ENCODE measurements around the gene RBP5. TPM values are rescaled to one million over a fixed set of nuclear protein-coding genes. Genes with fewer than 3 reads are reported as not detected.

Gene RBP5
- polyA plus RNA-seq, 4 donors: 18.4 to 55.4 (median 51.4) TPM

DNA sequence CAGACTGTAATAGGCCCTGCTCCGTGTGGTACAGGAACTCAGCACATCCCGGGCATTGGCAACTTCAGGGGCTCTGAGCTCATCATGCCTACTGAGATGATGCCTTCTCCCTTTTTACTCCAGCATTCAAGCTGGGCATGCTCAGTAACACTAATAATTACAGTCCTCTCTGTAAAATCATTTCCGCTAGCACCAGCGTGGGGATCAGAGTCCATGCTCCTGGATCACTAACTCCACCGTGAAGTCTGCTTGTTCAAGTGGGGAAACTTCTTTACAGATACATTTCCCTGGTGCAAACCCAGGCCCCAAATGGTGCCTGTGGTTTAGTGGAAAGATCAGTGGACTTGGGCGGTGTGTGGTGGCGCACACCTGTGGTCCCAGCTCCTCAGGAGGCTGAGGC lies 18.2 kb upstream of the RBP5 start:
- no peak for DNase-seq (ENCODE audit: low read depth in 4 of 4, low spot score in 3 of 4)

- no peak for DNase-seq (ENCODE audit: low read depth in 4 of 4, low spot score in 3 of 4)
These were observed 17.5 kb upstream of the RBP5 start for GRCh38 chr12:7146228-7146627.

GRCh38 chr12:7145671-7146070 lies 17.0 kb upstream of the RBP5 start:
- no peak for DNase-seq (ENCODE audit: low read depth in 4 of 4, low spot score in 3 of 4)

DNA sequence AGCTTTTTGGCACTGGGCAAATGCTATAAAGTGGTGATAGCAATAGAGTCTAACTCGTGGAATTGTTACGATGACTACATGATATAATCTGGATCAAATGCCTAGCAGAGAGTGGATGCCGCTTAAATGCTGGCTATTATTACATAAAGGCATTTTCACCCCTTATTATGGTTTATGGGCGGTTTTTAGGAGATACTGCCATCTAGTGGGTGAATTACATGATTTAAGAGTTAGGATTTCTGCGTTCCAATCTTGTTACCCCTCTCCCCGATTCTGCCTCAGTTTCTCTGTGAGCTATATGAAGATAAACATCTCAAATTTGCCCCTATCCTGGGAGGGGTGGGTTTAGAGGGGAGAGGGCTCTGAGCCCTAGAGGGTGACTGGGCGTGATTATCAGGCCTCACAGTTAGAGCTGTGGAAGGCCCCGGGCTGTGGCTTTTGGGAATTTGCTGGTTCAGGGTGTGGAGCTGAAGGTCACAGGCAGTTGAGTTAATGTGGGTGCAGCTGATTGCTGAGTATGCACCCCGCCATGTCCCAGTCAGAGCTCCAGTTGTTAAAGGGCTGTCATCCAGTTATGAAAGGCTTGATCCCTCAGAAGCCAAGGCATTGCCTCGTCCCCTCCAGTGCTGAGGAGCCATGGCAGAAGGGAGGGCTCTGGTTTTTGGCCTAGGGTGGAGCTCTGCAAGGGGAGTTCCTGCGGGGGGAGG lies 15.9 kb upstream of the RBP5 start:
- no peak for DNase-seq (ENCODE audit: low read depth in 4 of 4, low spot score in 3 of 4)

DNA sequence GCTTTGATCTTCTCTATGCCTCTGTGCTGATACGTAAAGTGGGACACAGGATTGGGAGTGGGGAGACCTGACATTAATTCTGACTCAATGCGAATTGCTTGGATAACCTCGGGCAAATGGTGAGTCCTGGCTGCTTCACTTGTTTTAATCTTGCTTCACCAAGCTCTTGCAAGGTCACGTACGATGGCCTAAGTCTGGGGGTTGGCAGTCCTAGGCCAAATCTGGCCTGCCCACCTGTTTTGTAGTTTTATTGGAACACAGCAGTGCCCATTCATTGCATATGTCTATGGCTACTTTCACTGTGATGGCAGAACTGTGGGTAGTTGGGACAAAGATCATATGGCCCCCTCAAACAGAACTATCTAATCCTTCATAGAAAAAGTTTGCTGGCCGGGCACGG lies 14.9 kb upstream of the RBP5 start:
- no peak for DNase-seq (ENCODE audit: low read depth in 4 of 4, low spot score in 3 of 4)

DNA sequence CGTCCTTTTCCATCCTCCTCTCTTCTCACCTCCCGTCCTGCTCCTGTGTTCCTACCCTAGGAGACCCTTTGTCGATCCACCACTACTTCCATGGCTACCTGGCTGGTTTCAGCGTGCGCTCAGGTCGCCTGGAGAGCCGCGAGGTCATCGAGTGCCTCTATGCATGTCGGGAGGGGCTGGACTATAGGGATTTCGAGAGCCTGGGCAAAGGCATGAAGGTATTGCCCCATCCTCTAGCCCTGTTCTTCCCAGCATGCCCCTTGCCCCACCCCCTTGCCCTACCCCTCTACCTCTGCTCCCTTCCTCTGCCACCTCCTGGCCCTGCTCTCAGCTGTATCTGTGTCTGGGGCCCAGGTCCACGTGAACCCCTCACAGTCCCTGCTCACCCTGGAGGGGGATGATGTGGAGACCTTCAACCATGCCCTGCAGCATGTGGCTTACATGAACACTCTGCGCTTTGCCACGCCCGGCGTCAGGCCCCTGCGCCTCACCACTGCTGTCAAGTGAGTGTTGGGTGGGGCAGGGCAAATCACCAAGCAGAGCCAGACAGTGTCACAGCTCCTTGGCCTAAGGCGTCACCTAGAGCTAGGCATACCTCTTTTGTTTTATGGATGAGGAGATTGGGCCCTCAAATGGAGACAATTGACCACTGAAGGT lies 14.2 kb upstream of the RBP5 start:
- no peak for DNase-seq (ENCODE audit: low read depth in 4 of 4, low spot score in 3 of 4)

DNA sequence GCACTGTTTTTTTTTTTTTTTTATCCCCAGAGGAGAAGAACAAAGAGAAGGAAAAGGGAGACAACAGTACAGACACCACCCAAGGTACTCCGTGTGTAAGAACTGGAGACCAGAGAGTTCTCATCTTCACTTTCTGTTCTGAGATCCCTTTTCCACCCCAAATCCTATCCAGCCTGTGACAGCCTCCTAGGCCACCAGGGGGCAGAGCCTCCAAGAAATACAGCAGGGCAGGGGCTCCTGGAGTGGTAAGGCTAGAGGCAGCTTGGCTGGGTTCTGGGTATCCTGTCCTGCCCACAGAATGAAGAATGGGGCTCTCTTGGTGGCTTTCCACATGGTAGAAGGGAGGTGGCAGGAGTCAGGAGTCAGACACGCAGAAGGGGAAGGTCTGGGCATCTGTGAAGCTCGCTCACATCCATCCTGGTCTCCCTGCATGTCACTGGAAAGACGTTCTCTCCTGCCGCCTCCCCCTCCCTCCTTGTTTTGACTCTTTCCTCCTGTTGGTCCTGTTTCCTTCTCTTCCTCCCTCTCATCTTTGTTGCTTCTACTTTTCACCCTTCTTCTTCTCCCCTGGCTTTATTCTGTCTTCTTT lies 13.5 kb upstream of the RBP5 start:
- no peak for DNase-seq (ENCODE audit: low read depth in 4 of 4, low spot score in 3 of 4)

DNA sequence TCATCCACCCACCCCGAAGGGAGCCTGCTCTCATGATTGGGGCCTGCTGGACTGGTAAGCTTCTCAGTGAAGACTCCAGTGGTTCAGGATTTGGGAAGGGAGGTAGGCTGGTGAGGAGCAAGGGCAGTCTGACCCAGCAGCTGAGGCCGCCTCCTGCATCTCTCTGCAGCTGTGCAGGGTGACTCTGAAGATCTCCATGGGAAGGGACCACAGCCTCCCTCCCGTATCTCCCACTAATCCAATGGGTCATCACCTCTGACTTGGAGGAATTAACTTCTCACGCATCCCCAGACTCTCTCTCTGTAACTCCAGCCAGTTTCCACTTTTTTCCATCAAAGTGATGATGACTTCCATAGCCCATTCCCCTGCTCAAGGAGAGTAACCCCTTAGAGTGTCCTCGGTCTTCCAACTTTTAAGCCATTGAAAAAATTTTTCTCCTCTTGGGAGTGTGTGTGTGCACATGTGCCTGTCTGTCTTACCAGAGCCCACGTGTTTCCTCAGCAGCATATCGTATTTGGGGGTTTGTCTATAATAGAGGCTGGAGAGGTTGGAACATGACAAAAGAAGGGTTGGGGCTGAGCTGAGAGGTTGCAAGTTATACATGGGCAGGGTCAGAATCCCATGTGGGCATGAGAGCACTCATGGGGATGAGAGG lies 12.8 kb upstream of the RBP5 start:
- DNase-seq (ENCODE audit: low read depth in 4 of 4, low spot score in 3 of 4): no peak

DNA sequence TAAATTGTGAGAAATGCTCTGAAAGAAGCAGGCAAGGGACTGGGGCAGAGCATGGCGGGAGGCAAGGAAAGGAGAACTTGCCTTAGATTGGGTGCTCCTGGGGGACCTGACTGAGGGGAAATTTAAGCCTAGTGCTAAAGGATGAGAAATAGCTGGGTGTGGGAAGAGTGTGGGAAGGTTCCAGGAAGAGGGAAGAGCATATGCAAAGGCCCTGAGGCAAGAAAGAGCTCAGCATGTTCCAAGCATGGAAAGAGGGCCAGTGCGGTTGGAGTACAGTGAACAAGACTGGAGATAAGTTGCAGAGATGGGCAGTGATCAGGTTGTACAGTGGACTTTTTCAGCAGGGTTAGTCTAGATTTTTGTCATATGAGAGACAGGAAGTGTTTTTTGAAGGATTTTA lies 10.5 kb upstream of the RBP5 start:
- no peak for DNase-seq (ENCODE audit: low read depth in 4 of 4, low spot score in 3 of 4)

GRCh38 chr12:7137908-7138307 lies 9.2 kb upstream of the RBP5 start:
- DNase-seq (ENCODE audit: low read depth in 4 of 4, low spot score in 3 of 4): no peak

DNA sequence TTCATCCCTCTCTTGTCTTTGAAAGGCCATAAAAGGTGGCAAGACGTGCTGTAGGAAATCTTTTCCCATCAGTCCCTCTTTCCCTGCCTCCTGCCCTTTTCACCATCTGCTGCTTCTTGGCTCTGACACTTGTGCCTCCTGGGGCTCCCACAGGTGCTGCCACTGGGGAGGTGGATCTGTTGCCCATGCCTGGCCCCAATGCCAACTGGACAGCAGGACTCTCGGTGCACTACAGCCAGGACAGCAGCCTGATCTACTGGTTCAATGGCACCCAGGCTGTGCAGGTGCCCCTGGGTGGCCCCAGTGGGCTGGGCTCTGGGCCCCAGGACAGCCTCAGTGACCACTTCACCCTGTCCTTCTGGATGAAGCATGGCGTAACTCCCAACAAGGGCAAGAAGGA lies 8.0 kb upstream of the RBP5 start:
- DNase-seq (ENCODE audit: low read depth in 4 of 4, low spot score in 3 of 4): no peak

GRCh38 chr12:7136071-7136470 lies 7.4 kb upstream of the RBP5 start:
- no peak for DNase-seq (ENCODE audit: low read depth in 4 of 4, low spot score in 3 of 4)

DNA sequence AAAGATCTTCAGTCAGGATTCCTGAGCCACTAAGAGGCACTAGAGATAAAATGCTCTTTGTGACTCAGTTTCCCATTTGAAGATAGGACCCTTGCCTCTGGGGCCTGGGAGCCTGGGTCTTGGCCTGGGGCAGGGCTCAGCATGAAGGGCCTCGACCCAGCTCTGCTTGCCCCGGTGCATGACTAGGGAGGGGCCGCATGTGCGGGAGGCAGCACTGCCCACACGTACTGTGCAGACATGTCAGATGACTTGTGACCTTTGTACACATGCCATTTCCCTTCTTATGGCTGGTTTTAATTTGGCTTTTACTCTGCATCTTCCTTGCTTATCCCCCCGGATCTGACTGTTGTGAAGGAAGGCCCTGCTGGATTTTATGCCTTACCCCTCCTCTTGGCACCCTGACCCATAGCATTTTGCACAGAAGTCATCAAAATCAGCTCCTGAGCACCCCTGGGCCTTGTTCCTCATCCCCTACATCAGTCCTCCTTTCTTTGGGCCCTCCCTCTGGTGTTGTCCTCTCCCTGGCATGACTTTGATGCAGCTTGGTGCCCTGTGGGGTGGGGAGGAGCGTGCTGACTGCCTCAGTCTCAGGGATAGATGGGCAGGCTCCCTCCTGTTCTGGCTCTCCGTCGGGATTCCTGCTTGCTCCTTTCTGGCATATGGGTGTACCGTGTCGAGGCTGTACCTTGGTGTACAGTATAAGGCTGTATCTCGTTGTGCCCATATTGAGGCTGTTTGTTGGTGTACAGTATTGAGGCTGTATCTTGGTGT lies 5.9 kb upstream of the RBP5 start:
- no peak for DNase-seq (ENCODE audit: low read depth in 4 of 4, low spot score in 3 of 4)

DNA sequence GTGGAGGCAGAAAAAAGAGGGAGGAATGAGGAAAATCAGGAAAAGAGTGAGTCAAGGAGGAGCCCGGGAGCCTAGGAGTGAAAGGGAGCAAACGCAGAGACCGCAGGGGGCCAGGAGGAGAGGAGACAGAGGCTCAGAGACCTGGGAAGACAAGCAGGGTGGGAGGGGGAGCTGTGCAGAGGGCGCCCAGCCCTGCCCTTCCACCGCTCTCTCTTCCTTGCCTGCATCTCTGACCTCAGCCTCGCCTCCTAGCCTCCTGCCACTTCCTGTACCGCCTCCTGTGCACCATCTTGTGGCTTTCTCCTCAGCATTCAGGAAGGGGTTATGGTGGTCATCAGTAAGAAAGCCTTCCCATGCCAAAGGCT lies 2.8 kb upstream of the RBP5 start:
- no peak for DNase-seq (ENCODE audit: low read depth in 4 of 4, low spot score in 3 of 4)

DNA sequence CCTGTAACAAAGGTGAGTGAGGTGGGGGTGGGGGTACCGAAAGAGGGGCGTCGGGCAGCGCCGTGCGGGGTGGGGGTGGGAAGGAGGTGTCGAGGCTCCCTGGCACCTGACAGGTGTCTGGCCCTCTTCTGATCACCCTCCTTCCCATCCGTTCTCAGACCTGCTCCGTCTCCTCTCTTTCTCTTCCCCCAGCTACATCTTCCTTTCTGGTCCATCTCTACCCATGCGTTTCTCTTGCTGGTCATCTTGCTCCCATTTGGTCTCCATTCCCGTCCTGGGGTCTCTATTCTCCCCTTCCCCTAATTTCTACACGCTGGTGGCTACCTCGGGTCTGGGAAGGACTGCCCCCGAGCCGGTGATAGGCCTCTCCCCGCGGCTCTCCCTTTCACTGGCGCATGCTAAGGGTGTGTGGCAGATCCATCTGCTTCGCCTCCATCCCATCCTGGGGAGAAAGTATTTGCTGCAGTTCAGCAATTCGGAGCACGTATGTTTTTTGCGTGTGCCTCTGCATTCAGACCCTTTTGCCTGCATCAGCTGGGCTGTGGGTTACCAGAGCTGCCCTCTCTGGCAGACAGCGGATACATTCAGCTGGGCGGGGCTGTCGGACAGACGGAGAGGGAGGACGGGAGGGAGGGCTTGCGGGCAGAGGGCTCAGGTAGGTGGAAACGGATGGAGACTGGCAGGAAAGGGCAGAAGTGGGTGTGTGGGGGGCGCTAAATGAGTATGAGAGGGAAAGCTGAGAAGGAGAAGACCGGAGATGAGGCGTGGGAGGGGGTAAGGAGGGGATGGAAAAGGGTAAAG lies 2.2 kb upstream of the RBP5 start:
- no peak for DNase-seq (ENCODE audit: low read depth in 4 of 4, low spot score in 3 of 4)

GRCh38 chr12:7129872-7130691 lies 1.4 kb upstream of the RBP5 start, which contains the start of gene CLSTN3:
TSS of gene CLSTN3 (plus strand) at chr12:7130371. CDS start at chr12:7130649, 278 bp downstream.
- DNase-seq (ENCODE audit: low read depth in 4 of 4, low spot score in 3 of 4): peak in 2 of 4 donors; percentile 73 to 84

- no peak for DNase-seq (ENCODE audit: low read depth in 4 of 4, low spot score in 3 of 4)
These were observed 690 bp upstream of the RBP5 start for GRCh38 chr12:7129287-7129871.

DNA sequence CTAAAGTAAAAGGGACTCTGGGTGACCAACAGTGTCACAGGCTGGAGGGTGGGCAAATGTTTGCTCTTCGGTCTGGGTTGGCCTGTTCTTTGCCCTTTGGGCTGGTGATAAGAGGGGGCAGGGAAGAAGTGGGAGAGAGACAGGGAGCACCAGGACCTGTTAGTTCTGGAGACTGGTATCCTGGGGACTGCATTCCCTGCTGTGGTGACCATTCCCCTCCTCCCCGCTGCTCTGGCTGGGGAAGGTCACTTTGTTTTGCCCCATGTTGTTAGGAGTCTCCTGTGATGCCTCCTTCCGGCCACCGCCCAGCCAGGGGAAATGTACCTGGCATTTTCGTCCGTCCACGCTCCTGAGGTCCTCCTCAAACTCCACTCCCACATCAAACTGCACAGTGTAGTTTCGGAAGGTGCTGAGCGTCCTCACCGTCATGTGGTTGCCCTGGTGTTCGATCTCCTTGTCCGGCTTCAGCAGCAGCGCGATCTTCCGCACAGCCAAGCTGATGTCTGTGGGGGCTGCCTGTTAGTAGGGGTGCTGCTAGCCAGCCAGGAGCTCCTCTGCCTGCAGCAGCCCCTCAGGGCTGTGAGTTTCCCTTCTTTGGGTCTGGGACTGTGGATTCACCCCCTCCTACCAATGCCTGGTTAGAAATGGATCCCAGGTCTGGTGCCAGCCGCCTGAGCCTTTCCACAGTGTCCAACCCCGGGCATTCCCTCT lies 618 bp downstream of the RBP5 start:
- DNase-seq (ENCODE audit: low read depth in 4 of 4, low spot score in 3 of 4): no peak
